Urothelium cell line (cell line): ENCODE results near the gene NAA20.

Source experiments
- DNase-seq: peaks from one replicate; pipeline ENCODE4 v3.0.0; 2011; ENCODE audit warnings: low spot score, mixed read lengths
- FAIRE-seq: peaks from 2 replicates; lab custom pipeline; 2011; peaks lifted over from hg19 to GRCh38; lab: Jason Lieb, UNC

NAA20 gene

DNA sequence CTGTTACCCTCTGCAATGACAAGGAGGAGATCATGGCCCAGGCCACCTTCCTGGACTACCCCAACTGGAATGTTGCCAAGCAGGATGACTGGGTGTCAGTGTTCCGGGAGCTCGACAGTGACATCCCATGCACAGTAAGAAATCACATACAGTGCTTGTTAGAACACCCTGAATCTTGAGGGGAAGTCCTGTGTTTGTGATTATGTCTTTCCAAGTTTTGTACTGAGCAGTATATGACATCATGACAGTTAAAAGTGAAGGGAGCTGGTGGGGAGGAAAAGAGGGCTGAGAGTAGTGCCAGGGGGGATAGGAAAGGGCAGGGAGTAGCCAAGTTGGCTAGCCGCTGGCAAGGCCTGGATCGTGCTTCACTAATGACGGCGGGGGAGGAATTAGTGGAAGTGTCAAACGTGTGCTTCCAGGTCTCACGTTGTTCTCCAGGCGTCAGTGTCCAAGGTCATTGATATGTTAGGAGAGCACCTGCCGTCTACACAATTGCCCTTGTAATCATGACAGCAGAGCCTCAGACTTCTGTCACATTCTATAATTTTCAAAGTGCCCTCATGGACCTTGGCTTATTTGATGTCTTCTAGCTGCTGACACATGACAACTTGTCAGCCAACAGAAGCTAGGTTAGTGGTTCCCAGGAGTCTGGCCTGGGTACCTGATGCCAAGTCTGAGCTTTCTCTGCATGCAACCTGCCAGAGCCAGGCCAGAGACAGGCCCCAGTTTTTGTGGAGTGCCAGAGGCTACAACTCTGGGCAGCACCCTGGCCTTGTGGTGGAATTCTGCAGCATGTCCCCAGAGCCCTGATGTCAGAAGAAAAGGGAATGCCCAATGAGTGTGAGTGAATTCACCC, 53.9 kb downstream of the NAA20 start:
- DNase-seq (no peak), FAIRE-seq (no peak)

DNA sequence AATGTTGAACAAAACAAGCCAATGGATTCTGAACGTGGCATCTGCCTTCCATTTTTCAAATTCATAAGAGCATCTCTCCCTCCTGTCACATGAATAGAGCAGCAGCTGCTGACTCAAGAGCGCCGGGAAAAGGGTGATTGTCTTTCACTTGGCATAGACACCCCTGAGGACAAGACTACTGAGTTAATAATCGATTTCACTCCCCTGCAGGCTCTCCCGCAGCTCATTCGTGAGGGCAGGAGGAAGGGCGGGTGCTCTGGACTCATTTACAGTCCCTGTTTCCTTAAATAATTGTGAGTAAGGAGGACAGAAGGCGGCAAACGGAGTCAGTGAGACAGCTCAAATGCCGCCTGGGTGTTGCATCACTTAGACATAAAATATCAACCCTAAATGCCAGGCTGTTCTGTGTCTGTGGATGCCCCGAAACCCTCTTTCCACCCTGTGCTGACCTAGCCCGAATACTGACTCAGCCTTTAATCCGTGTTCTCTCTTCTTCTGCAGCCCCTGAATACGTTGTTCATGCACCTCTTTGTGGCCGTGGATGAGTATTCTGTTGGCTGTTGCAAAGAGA, 56.7 kb downstream of the NAA20 start:
- no peak for DNase-seq
- FAIRE-seq, result no peak

DNA sequence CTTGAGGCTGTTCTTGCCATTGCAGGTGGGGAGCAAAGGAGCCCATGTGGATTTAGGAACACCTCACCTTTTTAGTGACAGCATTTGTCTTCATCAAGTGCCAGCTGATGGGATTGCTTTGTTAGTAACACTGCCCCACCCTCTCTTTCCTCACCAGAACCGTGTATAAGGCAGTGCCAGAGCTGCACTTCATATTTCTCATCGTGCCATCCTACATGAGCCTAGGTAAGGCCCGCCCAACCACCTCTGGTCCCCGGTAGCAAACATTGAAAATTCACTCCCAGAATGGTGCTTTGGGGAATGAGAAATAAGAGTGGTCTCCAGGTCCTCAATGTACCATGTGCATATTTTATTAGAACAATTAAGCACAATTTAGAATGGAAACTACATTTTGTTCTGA, 57.9 kb downstream of the NAA20 start:
- FAIRE-seq (no peak), DNase-seq (no peak)

DNA sequence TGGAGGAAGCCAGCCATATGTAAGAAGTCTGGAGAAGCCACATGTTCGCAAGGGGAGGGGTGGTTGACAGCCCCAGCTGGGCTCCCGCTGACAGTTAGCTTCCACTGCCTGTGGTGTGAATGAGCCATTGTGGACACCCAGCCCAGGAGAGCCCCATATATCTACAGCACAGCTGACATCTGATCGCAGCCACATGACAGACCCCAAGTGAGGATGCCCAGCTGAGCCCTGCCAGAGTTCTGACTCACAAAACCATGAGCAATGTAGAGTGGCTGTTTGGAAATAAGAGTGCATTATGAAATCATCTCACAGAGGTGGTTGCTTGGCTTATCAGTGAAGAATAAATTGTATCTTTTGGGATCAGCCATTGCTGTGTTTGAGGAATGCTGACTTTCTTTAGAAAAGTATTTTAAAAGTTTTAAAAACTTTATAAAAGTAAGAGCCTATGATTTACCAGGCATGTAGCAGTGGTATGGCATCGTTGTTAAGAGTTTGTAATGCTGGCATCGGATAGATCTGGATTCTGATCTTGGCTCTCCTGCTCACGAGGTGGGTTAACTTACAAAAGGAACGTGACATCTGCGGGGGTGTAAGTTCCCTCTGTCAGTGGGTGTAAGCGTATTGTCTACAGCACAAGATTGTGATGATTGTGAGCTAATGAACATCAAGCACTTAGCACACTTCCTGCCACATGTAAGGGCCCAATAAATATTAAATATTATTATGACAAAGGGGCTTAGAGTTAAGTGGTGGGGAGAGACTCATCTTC, 59.3 kb downstream of the NAA20 start:
- DNase-seq, result peak; percentile 12
- FAIRE-seq, result no peak

DNA sequence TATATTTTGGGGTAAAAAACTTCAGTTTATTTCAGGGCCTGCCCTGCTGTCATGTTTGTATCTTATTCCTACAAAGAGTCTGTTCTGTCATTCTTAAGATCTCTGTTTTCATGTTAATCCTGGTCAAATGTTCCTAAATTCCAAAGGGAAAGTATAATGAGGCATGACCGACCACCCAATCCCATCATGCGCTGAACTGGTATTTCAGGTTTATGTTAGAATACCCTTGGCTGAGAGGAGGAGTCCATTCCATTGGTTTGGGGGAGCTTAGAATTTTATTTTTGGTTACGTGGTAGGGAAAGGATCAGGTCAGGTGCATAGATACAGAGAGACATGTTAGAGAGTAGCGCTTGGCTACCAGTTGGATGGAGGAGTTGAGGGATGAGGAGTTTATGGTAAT, 60.9 kb downstream of the NAA20 start:
- FAIRE-seq (no peak), DNase-seq (no peak)

DNA sequence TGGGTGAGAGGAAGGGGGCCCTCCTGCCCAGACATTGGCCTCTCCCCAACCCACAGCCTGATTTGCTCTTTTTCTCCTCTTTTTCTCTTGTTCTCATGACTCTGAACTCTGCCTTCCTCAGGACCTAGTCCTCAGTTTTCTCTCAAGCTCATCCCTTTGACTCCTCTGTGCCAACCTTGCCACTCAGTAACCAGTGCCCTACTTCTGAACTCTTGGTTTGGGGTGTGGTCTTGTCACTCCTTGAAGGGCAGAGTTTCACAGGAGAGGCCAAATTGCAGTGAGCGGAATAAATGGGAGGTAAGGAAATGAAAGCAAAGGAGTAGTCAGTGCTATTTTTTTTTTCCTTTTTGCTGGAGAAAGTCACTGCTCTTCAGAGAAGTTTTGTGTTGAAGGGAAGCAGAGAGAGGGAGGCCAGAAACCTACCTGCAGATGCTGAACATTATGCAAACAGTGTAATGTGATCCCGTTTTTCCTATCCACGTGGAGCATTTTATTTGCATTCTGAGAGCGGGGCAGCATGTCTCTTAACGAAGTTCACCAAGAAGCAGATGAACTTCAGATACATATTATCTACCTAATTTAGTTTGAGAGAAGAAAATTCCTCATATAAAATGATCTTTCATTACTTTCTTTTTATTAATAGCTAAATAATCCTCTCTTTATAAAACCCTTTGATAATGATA, 62.1 kb downstream of the NAA20 start:
- DNase-seq, result no peak
- no peak for FAIRE-seq
